NT2/D1 (cell line): Measurements from ENCODE around the gene LRIG3.

ENCODE experiments used
- SUZ12 ChIP-seq: IDR thresholded peaks from 2 replicates; pipeline ENCODE4 v1.6.1; 2011; ENCODE audit not compliant: insufficient read length, insufficient read depth; ENCODE audit errors: extremely low read depth
- YY1 ChIP-seq: IDR thresholded peaks from 2 replicates; pipeline ENCODE4 v1.6.1; 2011; ENCODE audit not compliant: insufficient read length, insufficient read depth

DNA sequence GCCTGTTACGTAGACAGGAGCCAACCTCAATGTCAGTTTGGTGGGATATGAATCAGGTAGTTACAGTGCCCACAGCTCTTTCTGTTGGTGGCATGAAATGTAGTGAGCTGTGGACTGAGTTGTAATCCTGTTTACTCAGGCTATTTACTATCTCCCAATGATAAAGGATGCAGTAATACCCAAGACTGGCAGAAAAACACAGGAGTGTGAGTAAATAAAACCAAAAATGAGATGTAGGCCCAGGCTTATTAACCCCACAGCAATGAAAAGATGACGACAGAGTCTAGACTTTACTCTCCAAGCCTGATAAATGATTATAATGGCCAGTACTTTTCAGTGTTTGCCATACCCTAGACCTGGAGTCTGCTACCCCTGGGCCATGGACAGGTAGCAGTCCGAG is 22.8 kb upstream of the LRIG3 start:
- TF ChIP-seq YY1 = no peak
- no peak for TF ChIP-seq SUZ12
